Skeletal muscle tissue (tissue), 4 donors: ENCODE results near the gene DOK7. TPM values are rescaled to one million over a fixed set of nuclear protein-coding genes. Genes with fewer than 3 reads are reported as not detected.

ENCODE experiments used
- H3K27ac ChIP-seq: one replicate; pipeline ENCODE4 v1.7.0; 2013; ENCODE audit warnings: mild to moderate bottlenecking, low read depth, low read length, inconsistent platforms
- H3K27me3 ChIP-seq, 3 donors: one replicate each; pipeline ENCODE4 v1.7.0; 2013; ENCODE audit warnings: low read length in 3 of 3; ENCODE audit not compliant: control insufficient read depth in 3 of 3, insufficient read depth in 3 of 3
- H3K36me3 ChIP-seq, 3 donors: one replicate each; pipeline ENCODE4 v1.7.0; 2013; ENCODE audit warnings: low read length in 3 of 3; ENCODE audit not compliant: control insufficient read depth in 3 of 3, insufficient read depth in 3 of 3
- H3K4me1 ChIP-seq, 3 donors: one replicate each; pipeline ENCODE4 v1.7.0; 2013; ENCODE audit warnings: low read length in 3 of 3, mild to moderate bottlenecking in 3 of 3; ENCODE audit not compliant: control insufficient read depth in 3 of 3, insufficient read depth in 3 of 3
- H3K4me3 ChIP-seq, 3 donors: one replicate each; pipeline ENCODE4 v1.7.0; 2013; ENCODE audit warnings: low read length in 3 of 3
- H3K9ac ChIP-seq, 3 donors: one replicate each; pipeline ENCODE4 v1.7.0; 2013; ENCODE audit warnings: low read length in 3 of 3, mild to moderate bottlenecking in 3 of 3, moderate library complexity in 2 of 3, low read depth in 1 of 3
- H3K9me3 ChIP-seq, 3 donors: one replicate each; pipeline ENCODE4 v1.7.0; 2013; ENCODE audit warnings: low read length in 3 of 3; ENCODE audit not compliant: control insufficient read depth in 3 of 3
- total RNA-seq: library from RNA; depleted of rRNA; stranded (reverse); fragments of >200 nt; gene quantifications from one replicate; pipeline ENCODE4 v1.2.3, GENCODE V29; 2014
- donor health status: Osteomylitis.

Gene DOK7
- total RNA-seq, 1 donor from 2014 or later, result 9.9 TPM

DNA sequence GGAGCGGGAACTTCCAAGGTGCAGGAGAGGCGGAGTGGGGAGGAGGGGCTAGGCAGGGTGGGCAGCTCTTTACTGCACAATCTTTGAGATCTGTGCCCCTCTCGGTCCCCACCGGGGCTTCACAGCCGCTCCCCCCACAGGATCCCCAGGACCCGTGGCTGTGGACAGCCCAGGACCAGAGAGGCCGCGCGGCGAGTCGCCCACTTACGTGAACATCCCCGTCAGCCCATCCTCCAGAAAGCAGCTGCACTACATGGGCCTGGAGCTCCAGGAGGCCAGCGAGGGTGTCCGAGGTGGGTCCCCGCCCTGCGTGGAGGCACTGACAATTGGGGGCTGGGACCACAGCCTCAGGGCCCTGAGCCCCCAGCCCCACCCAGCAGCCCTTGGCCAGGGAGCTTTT is 37.0 kb downstream of the DOK7 start:
- no peaks in the 10 kb centered on the region for H3K9me3 ChIP-seq
- H3K27ac ChIP-seq, result no peak overlapping the region
- H3K4me1 ChIP-seq, result peaks cover 0 to 13% (median 9%) of the 10 kb centered on the region in 3 donors
- no peak overlapping the region for H3K9ac ChIP-seq
- peaks cover 9 to 27% (median 19%) of the 10 kb centered on the region in 3 donors for H3K36me3 ChIP-seq
- peaks cover 0 to 3% (median 0%) of the 10 kb centered on the region in 3 donors for H3K27me3 ChIP-seq
- H3K4me3 ChIP-seq, result no peak overlapping the region

DNA sequence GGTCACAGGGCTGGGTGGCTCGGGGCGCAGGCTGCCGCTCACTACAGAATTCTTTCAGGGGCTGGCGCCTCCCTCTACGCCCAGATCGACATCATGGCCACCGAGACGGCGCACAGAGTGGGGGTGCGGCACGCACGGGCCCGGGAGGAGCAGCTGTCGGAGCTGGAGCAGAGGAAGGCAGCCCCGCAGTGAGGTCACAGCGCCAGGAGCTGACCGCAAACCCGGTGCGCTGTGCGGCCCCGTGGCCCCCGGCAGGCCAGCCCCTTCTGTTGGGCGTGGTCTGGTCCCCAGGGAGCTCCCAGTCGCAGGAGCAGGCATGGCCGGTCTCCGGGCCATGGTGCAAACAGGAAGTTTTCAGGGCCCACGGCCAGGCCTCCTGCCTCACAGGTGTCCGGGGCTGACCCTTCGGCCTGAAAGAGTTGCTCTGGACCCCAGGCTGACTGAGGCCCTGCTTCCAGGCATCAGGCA is 37.6 kb downstream of the DOK7 start:
- no peaks in the 10 kb centered on the region for H3K9me3 ChIP-seq
- no peak overlapping the region for H3K27ac ChIP-seq
- H3K27me3 ChIP-seq, result peaks cover 0 to 3% (median 0%) of the 10 kb centered on the region in 3 donors
- no peak overlapping the region for H3K4me3 ChIP-seq
- H3K4me1 ChIP-seq, result peaks cover 0 to 13% (median 9%) of the 10 kb centered on the region in 3 donors
- no peak overlapping the region for H3K9ac ChIP-seq
- H3K36me3 ChIP-seq, result peaks cover 15 to 30% (median 20%) of the 10 kb centered on the region in 3 donors

DNA sequence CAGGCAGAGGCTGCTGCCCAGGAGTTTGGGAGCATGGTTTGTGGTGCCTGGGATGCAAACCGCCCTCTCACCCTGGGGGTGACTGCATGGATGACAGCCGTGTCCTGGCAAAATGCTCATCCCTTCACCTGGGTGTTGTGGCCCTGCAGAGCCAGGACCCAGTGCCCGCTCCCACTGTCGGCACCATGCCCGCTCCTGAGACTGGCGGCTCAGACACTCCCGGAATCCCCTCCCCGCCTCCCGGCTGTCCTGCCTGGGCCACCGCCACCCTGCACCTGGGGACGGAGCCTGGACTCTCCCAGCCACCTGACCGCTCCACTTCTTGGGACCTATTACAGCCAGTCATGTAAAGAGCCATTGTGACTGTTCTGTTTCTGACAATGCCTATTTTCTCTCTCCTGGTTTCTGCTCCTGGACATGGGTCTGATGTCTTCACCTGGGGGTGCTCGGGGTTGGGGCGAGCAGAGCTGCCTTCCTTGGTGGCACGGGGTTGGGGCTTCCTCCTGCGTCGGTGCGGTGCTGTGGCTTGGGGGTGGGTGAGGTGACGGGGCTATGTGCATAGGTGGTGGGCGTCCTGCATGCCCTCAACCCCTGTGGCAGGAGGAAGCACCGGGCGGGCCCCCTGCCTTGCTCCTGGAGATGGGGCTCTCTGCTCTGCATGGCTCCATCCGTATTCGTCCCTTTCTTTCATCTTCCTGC is 38.2 kb downstream of the DOK7 start:
- Histone ChIP-seq H3K27me3 (peaks cover 0 to 3% (median 0%) of the 10 kb centered on the region in 3 donors), H3K27ac (no peak overlapping the region), H3K9me3 (no peaks in the 10 kb centered on the region), H3K36me3 (peaks cover 18 to 34% (median 20%) of the 10 kb centered on the region in 3 donors), H3K4me1 (peaks cover 0 to 13% (median 9%) of the 10 kb centered on the region in 3 donors), H3K4me3 (no peak overlapping the region), H3K9ac (no peak overlapping the region)

DNA sequence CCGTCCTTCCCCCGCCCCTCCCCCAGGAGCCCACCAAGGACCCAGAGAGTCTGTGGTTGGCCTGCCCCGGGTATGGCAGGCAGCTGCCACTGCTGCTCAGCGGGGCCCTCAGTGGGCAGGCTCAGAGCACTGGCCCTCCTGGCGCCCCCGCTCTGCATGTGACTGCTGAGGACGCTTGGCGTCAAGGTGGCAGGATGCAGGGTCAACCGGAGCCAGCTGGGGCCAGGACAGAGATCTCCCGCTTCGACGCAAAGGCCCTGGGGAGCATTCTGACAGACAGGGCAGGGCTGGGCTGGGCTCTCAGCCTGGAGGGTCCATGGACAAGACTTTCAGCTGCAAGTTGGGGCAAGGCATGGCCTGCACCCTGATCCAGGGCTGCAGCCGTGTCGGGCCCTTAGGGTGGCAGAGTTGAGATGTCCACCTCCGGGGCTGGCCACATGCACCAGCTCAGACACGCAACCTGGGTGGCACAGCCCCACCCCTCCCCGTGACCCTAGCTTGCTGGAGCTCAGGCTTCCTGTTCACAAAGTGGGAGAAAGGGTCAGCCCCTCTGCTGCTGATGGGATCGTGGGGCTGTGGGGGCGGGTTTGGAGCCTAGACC is 38.8 kb downstream of the DOK7 start:
- H3K4me1 ChIP-seq, result peaks cover 0 to 13% (median 9%) of the 10 kb centered on the region in 3 donors
- no peak overlapping the region for H3K4me3 ChIP-seq
- H3K27me3 ChIP-seq, result no peaks in the 10 kb centered on the region
- H3K36me3 ChIP-seq, result peaks cover 18 to 34% (median 22%) of the 10 kb centered on the region in 3 donors
- peak overlapping the region in 1 of 3 donors; percentile 16 for H3K9ac ChIP-seq
- H3K9me3 ChIP-seq, result no peaks in the 10 kb centered on the region
- no peak overlapping the region for H3K27ac ChIP-seq

DNA sequence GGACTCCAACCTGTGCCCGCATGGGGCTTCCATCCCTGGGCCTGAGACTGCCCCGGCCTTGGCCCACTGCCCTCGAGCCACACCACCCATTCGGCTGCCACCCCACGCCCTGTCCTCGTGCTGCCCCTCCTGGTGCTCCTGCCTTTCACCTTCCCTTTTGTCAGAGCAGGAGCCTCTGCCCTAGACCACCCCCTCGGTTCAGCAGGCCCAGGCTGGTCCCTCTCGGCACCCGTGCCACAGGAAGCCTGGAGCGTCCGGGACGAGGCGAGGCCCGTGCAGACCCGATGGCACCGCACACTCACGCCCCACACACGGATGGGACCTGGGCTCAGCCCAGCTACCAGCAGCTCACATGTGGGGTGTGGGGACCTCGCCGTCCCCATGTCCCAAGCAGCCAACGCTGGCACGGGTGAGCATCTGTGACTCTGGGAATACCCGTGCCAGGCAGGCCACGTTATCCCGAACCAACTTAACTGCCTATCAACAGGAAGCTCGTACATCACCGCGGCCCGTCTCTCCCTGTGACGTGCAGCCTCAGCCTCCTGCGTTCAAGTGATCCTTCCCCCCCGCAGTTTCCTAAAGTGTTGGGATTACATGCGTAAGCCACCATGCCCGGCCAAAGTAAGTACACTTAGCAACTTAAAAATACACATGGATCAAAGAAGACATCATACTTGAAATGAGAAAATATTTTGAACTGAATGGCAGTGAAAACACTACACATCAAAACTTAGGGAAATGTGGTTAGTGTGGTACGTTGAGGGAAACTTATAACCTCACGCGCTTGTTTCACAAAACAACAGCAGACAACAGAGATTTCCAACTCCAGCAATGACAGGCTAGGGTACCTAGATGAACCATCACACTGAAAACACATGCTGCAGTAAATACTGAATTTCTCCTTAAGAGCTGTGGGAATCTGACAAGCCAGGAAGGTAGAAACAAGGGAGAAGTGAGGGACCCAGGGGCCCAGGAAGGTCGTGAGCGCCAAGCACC is 40.1 kb downstream of the DOK7 start:
- Histone ChIP-seq H3K9me3 (no peaks in the 10 kb centered on the region), H3K4me3 (no peak overlapping the region), H3K36me3 (peaks cover 22 to 35% (median 27%) of the 10 kb centered on the region in 3 donors), H3K27ac (no peak overlapping the region), H3K4me1 (peaks cover 0 to 13% (median 9%) of the 10 kb centered on the region in 3 donors), H3K9ac (no peak overlapping the region), H3K27me3 (no peaks in the 10 kb centered on the region)

DNA sequence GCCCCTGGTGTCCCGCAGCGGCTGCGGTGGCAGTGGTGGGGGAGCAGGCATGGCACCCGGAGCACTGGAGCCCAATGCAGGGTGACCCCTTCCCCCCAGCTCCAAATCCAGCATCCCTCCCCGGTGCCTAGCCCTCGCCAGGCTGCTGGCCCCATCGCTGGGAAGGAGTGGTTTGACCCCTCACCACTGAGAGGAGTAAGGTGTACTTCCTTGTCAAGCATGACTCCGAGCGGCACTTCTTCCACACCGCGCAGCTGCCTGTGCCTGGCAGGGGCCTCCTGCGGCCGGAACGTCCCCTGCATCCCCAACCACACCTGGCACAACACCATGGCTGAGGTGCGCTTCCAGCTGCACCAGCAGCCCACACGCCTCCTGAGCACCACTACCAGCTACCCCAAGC is 42.1 kb downstream of the DOK7 start:
- Histone ChIP-seq H3K9ac (no peak overlapping the region), H3K27ac (no peak overlapping the region), H3K36me3 (peaks cover 36 to 43% (median 38%) of the 10 kb centered on the region in 3 donors), H3K27me3 (no peaks in the 10 kb centered on the region), H3K9me3 (no peaks in the 10 kb centered on the region), H3K4me1 (peaks cover 0 to 13% (median 9%) of the 10 kb centered on the region in 3 donors), H3K4me3 (no peak overlapping the region)

DNA sequence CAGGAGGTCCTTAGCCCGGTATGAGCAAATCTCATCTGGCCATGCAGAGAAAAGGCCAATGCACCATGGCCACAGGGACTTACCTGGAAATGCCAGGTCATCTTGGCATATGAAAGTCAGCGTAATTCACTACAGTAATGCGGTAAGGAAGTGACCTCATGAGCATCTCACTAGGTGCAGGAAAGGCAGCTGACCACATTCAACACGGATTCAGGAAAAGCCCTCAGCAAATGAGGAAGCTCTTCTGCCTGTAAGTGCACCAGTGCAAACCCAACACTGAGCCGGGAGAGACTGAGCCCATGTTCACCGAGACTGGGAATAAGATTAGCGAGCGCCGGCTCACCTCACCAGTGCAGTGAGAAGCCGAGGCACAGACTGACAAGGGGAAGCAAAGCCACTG is 45.4 kb downstream of the DOK7 start:
- Histone ChIP-seq H3K36me3 (peaks cover 43 to 58% (median 51%) of the 10 kb centered on the region in 3 donors), H3K9me3 (no peaks in the 10 kb centered on the region), H3K27me3 (no peaks in the 10 kb centered on the region), H3K4me3 (no peak overlapping the region), H3K9ac (no peak overlapping the region), H3K4me1 (no peaks in the 10 kb centered on the region), H3K27ac (no peak overlapping the region)

DNA sequence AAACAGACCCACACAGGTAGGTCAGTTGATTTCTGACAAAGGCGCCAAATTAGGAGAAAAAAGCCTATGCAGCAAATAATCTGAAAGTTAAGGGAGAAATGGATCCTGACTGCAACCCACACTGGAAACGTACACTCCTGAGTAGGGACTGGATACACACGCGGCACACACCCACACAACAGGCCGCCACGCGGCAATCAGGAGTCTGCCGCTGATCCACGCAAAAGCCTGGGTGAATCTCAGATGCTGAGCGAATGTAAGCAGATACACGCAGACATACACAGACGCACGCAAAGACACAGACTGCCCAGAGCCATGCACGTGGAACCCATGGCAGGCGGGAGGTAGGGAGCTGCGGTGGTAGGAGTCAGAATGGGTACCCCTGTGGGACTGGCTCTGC is 47.4 kb downstream of the DOK7 start:
- no peaks in the 10 kb centered on the region for H3K27me3 ChIP-seq

DNA sequence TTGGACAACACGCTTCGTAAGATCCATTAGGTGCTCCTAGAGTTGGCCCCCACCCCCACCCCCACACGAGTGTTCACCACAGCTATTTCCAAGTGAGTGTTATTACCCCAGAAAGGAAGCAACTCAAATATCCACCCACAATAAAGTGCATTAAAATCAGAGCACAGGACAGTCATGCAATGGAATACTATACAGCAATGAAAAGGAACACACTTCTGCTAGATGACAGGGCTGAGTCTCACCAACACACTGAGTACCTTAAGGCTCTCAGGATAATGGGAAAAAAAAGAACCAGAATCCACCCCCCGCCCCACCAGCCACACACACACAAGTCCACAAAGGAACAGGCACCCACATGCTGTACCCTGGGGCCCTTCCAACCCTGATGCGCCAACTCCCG is 48.1 kb downstream of the DOK7 start:
- H3K9me3 ChIP-seq, result no peaks in the 10 kb centered on the region
- H3K36me3 ChIP-seq, result peaks cover 46 to 67% (median 64%) of the 10 kb centered on the region in 3 donors
- H3K4me3 ChIP-seq, result no peak overlapping the region
- no peaks in the 10 kb centered on the region for H3K27me3 ChIP-seq
- H3K27ac ChIP-seq, result no peak overlapping the region
- H3K9ac ChIP-seq, result no peak overlapping the region
- no peaks in the 10 kb centered on the region for H3K4me1 ChIP-seq

More for the DNA sequence above, 47.4 kb downstream of the DOK7 start:
- Histone ChIP-seq H3K27ac (no peak overlapping the region), H3K9ac (no peak overlapping the region), H3K9me3 (no peaks in the 10 kb centered on the region), H3K4me1 (no peaks in the 10 kb centered on the region), H3K4me3 (no peak overlapping the region), H3K36me3 (peaks cover 46 to 63% (median 60%) of the 10 kb centered on the region in 3 donors)
